KBM-7 (cell line): ENCODE data around the gene GAS2L2.

Experiments
- DNase-seq: peaks from one replicate; pipeline ENCODE4 v3.0.0-alpha.2; 2015
- in situ Hi-C: fragments of 300-500 bp; cut with MboI; formaldehyde crosslinking; loops from 2 replicates; pipeline ENCODE4 v1.14.3; 2020; ENCODE audit warnings: low sequenced_read_pairs, low pct_unique_long_range_greater_than_20kb, mixed read lengths

GAS2L2 gene

GRCh38 chr17:35733366-35733765 lies 19.7 kb downstream of the GAS2L2 start:
- DNase-seq = no peak

DNA sequence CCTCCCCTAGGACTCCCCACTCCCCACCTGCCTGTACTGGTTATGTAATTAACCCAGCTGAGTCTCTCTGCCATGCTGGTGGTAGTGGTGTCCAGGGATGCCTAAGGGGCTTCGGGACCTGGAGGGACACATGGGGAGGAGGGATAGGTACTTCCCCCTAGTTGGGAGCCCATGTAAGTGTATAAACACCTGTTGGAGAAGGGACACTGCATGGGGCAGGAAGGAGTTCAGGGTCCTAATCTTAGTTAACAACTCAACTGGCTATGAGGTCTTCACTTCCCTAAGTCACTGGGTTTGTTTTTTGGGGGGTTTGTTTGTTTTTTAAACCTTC lies 20.3 kb downstream of the GAS2L2 start:
- in situ Hi-C loops = loop anchor here (25.0 kb wide), 1 partner anchor 570 kb away; no protein-coding TSS in a partner anchor
- DNase-seq = no peak

More at GRCh38 chr17:35733366-35733765, 19.7 kb downstream of the GAS2L2 start:
- in situ Hi-C loops = loop anchor here (25.0 kb wide), 1 partner anchor 571 kb away; no protein-coding TSS in a partner anchor

DNA sequence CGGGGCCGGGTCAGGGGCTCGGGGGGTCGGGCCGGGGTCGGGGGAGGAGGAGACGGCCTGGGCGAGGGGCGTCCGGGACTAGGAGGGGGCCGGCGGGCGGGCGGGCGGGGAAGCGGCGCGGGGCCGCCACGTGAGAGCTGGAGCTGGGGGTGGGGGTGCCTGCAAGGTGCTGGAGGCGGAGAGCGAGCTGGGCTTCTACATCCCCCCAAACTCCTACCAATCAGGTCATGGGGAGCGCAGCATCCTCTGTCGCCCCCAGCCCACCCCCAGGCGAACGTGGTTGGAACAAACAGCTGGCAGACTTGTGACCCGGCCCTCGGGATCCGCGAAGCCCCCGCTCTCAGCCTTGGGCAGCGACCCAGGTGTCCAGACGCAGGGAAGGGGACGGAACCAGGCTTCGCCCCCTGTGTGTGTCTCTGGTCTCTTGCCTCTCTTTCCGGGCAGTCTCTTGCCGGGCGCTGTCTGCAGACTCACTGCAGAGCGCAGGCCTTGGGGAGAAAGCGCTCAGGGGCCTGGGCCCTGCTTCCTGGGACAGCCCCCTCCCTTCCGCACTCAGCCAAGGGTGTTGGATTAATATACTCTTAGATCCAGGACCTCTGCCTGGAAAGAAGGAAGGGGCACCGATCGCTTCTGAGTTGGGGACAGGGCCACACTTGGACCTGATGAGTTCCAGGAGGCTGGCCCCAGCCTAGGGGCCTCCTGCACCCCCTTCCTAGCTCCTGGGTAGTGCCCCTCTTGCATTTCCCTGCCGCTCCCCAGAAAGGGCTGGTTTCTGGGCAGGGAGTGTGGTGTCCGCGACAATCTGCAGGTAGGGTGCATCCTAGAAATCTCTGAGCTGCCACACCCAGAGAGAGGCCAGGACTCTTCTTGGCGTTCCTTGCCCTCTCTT lies 20.9 kb downstream of the GAS2L2 start:
- no peak for DNase-seq
- in situ Hi-C loops = loop anchor here (25.0 kb wide), 1 partner anchor 570 kb away; no protein-coding TSS in a partner anchor

- in situ Hi-C loops = loop anchor here (25.0 kb wide), 1 partner anchor 569 kb away; no protein-coding TSS in a partner anchor
- peak; percentile 60 for DNase-seq
Observed at GRCh38 chr17:35731239-35731916, 21.7 kb downstream of the GAS2L2 start, which contains the start of gene RASL10B. TSS of gene RASL10B (plus strand) at chr17:35731639. CDS start at chr17:35735185, 3,546 bp downstream.

GRCh38 chr17:35730400-35731005 lies 22.5 kb downstream of the GAS2L2 start:
- in situ Hi-C loops = loop anchor here (25.0 kb wide), 1 partner anchor 568 kb away; no protein-coding TSS in a partner anchor
- peak; percentile 48 for DNase-seq

- in situ Hi-C loops = loop anchor here (25.0 kb wide), 1 partner anchor 567 kb away; no protein-coding TSS in a partner anchor
- DNase-seq = no peak
Observed at GRCh38 chr17:35729405-35729833, 23.6 kb downstream of the GAS2L2 start.

GRCh38 chr17:35728551-35728950 lies 24.5 kb downstream of the GAS2L2 start:
- DNase-seq = no peak
- in situ Hi-C loops = loop anchor here (25.0 kb wide), 1 partner anchor 566 kb away; no protein-coding TSS in a partner anchor

- no peak for DNase-seq
- in situ Hi-C loops = loop anchor here (25.0 kb wide), 1 partner anchor 565 kb away; no protein-coding TSS in a partner anchor
Observed at GRCh38 chr17:35727635-35728034, 25.4 kb downstream of the GAS2L2 start.

DNA sequence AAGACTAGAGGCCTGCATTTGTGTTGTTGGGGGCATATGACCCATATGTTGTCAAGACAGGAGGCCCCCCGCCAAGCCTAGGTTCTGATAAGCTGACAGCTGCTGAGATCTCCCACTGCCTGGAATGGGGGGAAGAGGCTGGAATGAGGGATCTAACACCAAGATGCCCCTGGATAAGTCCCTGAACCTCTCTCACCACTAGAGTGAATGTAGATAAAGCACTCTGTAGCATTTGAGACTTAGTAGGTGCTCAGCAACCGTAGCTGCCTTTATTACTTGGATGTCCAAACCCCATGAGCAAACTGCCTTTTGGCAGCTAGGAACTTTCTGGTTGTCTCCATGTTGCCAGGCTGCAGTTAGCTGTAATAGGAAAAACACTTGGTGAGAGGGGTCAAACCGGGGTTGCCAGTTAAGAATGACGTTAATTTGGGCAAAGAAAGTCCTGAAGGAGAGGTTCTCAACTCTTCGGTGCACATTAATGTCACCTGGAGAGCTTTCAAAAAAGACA lies 26.0 kb downstream of the GAS2L2 start:
- in situ Hi-C loops = loop anchor here (25.0 kb wide), 1 partner anchor 565 kb away; no protein-coding TSS in a partner anchor
- no peak for DNase-seq

DNA sequence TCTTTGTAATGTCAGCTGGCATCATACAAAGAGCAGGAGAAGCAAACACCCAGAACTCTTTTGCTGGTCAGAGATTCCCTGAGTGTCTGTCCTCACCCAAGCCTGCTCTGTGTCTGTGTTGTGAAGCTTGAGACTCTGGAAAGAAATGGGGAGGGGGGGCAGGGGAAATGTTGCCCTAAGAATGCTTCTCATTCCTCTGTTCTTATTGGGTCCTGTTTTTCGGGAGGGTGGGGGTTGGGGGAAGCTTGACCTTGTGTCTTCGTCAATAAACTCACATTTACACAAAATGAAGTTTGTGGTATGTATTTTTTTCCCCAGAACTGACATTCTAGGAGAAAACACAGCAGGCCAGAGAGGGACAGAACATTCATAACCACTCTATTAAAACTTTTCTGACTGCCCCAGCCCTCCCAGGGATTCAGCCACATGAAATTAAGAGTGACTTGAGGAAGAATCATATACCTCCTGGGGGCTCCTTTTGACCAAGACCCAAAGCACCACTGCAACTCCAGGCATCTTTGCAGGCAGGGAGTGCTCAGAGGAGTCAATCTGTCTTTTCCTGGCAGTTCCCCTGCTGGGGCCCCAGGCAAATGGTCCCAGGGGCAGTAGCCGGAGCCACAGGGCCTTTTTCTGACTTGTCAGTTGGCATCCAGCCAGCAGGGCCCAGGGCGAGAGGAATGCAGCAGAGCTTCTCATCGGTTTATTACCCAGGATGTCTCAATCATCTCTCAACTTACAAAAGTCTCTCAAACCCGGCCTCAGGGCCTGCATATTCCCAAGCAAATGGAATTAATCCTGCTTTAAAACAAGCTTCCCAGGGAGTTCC lies 26.7 kb downstream of the GAS2L2 start:
- in situ Hi-C loops = loop anchor here (25.0 kb wide), 1 partner anchor 564 kb away; no protein-coding TSS in a partner anchor
- no peak for DNase-seq

- no peak for DNase-seq
- in situ Hi-C loops = loop anchor here (25.0 kb wide), 1 partner anchor 563 kb away; no protein-coding TSS in a partner anchor
Observed at GRCh38 chr17:35725802-35726126, 27.3 kb downstream of the GAS2L2 start.

DNA sequence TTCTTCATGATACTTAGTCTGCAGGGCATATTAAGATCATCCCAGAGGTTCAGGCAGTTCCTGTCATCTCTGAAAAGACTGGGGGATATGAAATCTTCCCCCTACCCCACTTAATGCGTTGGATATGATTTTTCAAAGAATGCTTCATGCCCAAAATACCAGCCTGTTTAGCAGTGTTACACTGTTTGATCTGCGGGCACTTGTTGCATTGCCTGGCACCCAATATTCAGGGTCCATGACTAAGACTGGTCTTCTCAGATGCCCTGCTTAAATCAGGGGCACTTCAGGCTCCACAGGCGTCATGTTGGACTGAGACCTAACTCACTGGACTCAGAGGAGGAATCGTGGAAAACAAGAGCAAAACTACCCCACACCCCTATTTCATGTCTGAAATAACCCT lies 28.0 kb downstream of the GAS2L2 start:
- no peak for DNase-seq
- in situ Hi-C loops = loop anchor here (25.0 kb wide), 1 partner anchor 563 kb away; no protein-coding TSS in a partner anchor

- in situ Hi-C loops = no loop called here
- DNase-seq = no peak
Observed at GRCh38 chr17:35723735-35724134, 29.3 kb downstream of the GAS2L2 start.

GRCh38 chr17:35717475-35717874 lies 35.6 kb downstream of the GAS2L2 start:
- no peak for DNase-seq
- in situ Hi-C loops = no loop called here

- in situ Hi-C loops = no loop called here
- DNase-seq = no peak
Observed at GRCh38 chr17:35716897-35717465, 36.1 kb downstream of the GAS2L2 start.

- in situ Hi-C loops = no loop called here
- no peak for DNase-seq
Observed at GRCh38 chr17:35716173-35716572, 36.9 kb downstream of the GAS2L2 start.

DNA sequence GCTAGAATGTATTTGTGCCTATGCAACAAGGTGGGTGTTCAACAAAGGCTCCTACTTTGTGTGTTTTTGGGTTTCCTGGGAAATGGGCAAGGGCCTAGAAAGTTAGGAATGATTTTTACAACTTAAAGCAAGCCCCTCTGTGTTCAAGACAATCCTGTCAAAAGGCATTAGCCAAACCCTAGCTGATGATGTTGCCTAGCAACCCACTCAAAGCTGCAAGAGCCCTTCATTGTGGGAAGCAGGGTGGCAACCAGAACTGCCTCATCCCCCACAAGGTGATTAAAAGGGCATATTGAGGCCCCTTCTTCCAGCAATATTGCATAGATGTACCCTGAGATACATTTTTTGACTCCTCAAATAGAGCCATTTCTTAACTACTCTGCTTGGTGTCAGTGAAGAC lies 37.6 kb downstream of the GAS2L2 start:
- in situ Hi-C loops = no loop called here
- DNase-seq = no peak

DNA sequence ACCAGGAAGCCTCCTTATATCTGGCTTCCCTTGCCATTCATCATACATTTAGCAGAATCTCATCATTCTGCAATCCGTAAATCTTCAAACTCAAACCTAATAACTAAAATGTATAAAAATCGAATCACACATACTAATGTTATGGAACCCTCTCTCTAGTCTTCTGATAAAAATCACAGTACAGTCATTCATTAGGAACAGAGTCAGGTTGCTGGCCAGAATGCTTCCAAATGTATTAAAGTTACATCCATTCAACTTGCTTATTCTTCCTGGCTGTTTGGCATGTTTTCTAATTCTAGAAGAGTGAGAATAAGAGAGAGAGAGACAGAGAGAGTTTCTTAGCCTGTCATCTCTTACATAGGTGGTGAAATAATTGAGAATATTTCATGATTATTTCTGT lies 38.1 kb downstream of the GAS2L2 start:
- no peak for DNase-seq
- in situ Hi-C loops = no loop called here
